GM12878 (cell line): Measurements from ENCODE around the gene SNX32. TPM values are rescaled to one million over a fixed set of nuclear protein-coding genes. Genes with fewer than 3 reads are reported as not detected.

ENCODE experiments used
- ATAC-seq: fragments of 200-7000 bp; cut with Tn5 transposase; 3 replicates; pipeline ENCODE4 v1.9.1; 2020; ENCODE audit warnings: mild to moderate bottlenecking, moderate library complexity
- BruUV-seq: library from RNA; stranded (reverse); fragments of 400-500 nt; replicated peaks from 2 replicates; lab custom pipeline; 2021; lab: Mats Ljungman, UMichigan
- CTCF ChIA-PET: fragments of 300-600 bp; sonication (Branson Sonifier 250); formaldehyde crosslinking; extraction: SDS; loops from one replicate; lab custom pipeline; 2021; ENCODE audit warnings: inconsistent platforms; lab: Yijun Ruan, JAX
- POLR2A ChIA-PET: fragments of 350-600 bp; formaldehyde crosslinking; extraction: SDS; loops from one replicate; lab custom pipeline; 2021; ENCODE audit warnings: inconsistent platforms; lab: Charles Lee
- RAD21 ChIA-PET: fragments of 300-600 bp; sonication (Branson Sonifier 250); formaldehyde crosslinking; loops from one replicate; lab custom pipeline; 2023; ENCODE audit warnings: antibody characterized with exemption; ENCODE audit not compliant: unreplicated experiment; lab: Charles Lee
- SMC1A ChIA-PET: fragments of 300-600 bp; sonication (Branson Sonifier 250); formaldehyde crosslinking; loops from one replicate; lab custom pipeline; 2023; ENCODE audit not compliant: unreplicated experiment, uncharacterized antibody; lab: Charles Lee
- DNase-seq: peaks from one replicate; pipeline ENCODE4 v3.0.0-alpha.2; 2011; ENCODE audit warnings: low read depth, low spot score
- FAIRE-seq: peaks from 3 replicates; lab custom pipeline; 2011; peaks lifted over from hg19 to GRCh38; lab: Jason Lieb, UNC
- H2AFZ ChIP-seq: 2 replicates; pipeline ENCODE4 v1.6.0; 2011; ENCODE audit warnings: low read depth, low read length, control low read depth; ENCODE audit not compliant: control insufficient read depth
- H3K27ac ChIP-seq: 2 replicates; pipeline ENCODE4 v1.5.1; 2011; ENCODE audit warnings: control low read depth; ENCODE audit not compliant: control insufficient read depth, insufficient read depth
- H3K27me3 ChIP-seq, 2 experiments: replicated peaks in 1 of 2; 2 replicates each; pipeline versions ENCODE4 v1.6.0 to v1.6.1; 2011; ENCODE audit warnings: low read length in 1 of 2; ENCODE audit not compliant: control insufficient read depth in 2 of 2, insufficient read depth in 2 of 2
- H3K36me3 ChIP-seq, 2 experiments: 2 replicates each; pipeline ENCODE4 v1.5.1; 2011; ENCODE audit warnings: low read length in 1 of 2; ENCODE audit not compliant: control insufficient read depth in 2 of 2, insufficient read depth in 2 of 2
- H3K4me1 ChIP-seq: 2 replicates; pipeline ENCODE4 v1.6.1; 2011; ENCODE audit warnings: mild to moderate bottlenecking, low read length, moderate library complexity, mixed read lengths; ENCODE audit not compliant: control insufficient read depth, insufficient read depth
- H3K4me2 ChIP-seq: 2 replicates; pipeline ENCODE4 v1.6.0; 2011; ENCODE audit warnings: control low read depth; ENCODE audit not compliant: control insufficient read depth, insufficient read depth
- H3K4me3 ChIP-seq: fragments of 200-600 bp; sonication (generic); 2 replicates; pipeline ENCODE4 v1.5.1; 2016
- H3K79me2 ChIP-seq: 2 replicates; pipeline ENCODE4 v1.6.0; 2011; ENCODE audit warnings: low read length; ENCODE audit not compliant: control insufficient read depth, insufficient read depth
- H3K9ac ChIP-seq: 2 replicates; pipeline ENCODE4 v1.8.0; 2011; ENCODE audit warnings: low read length, control low read depth, mixed read lengths; ENCODE audit not compliant: control insufficient read depth, insufficient read depth
- H3K9me3 ChIP-seq: replicated peaks from 3 replicates; pipeline ENCODE4 v1.5.1; 2011; ENCODE audit warnings: mild to moderate bottlenecking, low read length; ENCODE audit not compliant: control insufficient read depth, insufficient read depth
- H4K20me1 ChIP-seq: 2 replicates; pipeline ENCODE4 v1.6.0; 2011; ENCODE audit not compliant: control insufficient read depth, insufficient read depth
- E2F8 ChIP-seq: fragments of 450-650 bp; IDR thresholded peaks from 2 replicates; pipeline ENCODE4 v1.6.1; 2018; ENCODE audit warnings: mild to moderate bottlenecking, low read depth, moderate library complexity; ENCODE audit not compliant: partially characterized antibody
- IKZF2 ChIP-seq, 2 experiments: fragments of 450-650 bp; IDR thresholded peaks; 2 replicates each; pipeline ENCODE4 v1.6.1; 2017; ENCODE audit warnings: mild to moderate bottlenecking in 2 of 2, moderate library complexity in 2 of 2
- MLLT1 ChIP-seq: fragments of 450-650 bp; IDR thresholded peaks from 2 replicates; pipeline ENCODE4 v1.6.1; 2016; ENCODE audit warnings: mild to moderate bottlenecking
- NBN ChIP-seq: fragments of 450-650 bp; IDR thresholded peaks from 2 replicates; pipeline ENCODE4 v1.6.1; 2016
- NR2F1 ChIP-seq: fragments of 450-650 bp; conservative IDR thresholded peaks from 2 replicates; pipeline ENCODE4 v1.6.1; 2017; ENCODE audit warnings: mild to moderate bottlenecking
- NRF1 ChIP-seq: conservative IDR thresholded peaks from 2 replicates; pipeline ENCODE4 v1.6.1; 2011; ENCODE audit warnings: mild to moderate bottlenecking, low read depth, low read length, improper control_type of control experiment
- SKIL ChIP-seq: fragments of 450-650 bp; IDR thresholded peaks from 2 replicates; pipeline ENCODE4 v1.6.1; 2017; ENCODE audit warnings: mild to moderate bottlenecking, low read depth, inconsistent platforms; ENCODE audit not compliant: poor library complexity, severe bottlenecking
- ZBTB40 ChIP-seq: fragments of 450-650 bp; IDR thresholded peaks from 2 replicates; pipeline ENCODE4 v1.6.1; 2016; ENCODE audit warnings: mild to moderate bottlenecking, moderate library complexity, borderline replicate concordance
- ZNF217 ChIP-seq: fragments of 450-650 bp; IDR thresholded peaks from 2 replicates; pipeline ENCODE4 v1.6.1; 2017; ENCODE audit warnings: antibody characterized with exemption, mild to moderate bottlenecking
- WGBS: methylation state at CpG from one replicate; pipeline ENCODE4 v1.1.6; 2016; ENCODE audit warnings: low lambda C conversion rate; ENCODE audit not compliant: insufficient replicate concordance, insufficient coverage; ENCODE audit errors: missing lambda C conversion rate; 5-methylcytosine and 5-hydroxymethylcytosine counted together
- in situ Hi-C: fragments of 300-500 bp; cut with MboI; formaldehyde crosslinking; loops from 9 replicates; pipeline ENCODE4 v1.14.3; 2018; ENCODE audit warnings: mixed read lengths
- intact Hi-C: fragments of 100-400 bp; cut with micrococcal nuclease; formaldehyde crosslinking; loops from one replicate; pipeline ENCODE4 v1.14.2; 2022; ENCODE audit not compliant: unreplicated experiment
- polyA plus RNA-seq, 11 experiments: library from polyadenylated mRNA; depleted of rRNA in 4 of 11; unstranded in 6 of 11; stranded (reverse) in 5 of 11; fragments of >200 nt; fragmentation: Nextera tagmentation in 4 of 11; fragmentation: Illumina TruSeq in 1 of 11; extraction: Ambion mirVana in 4 of 11; extraction: Trizol in 1 of 11; gene quantifications; 1 replicate in 1 of 11; 2 replicates in 10 of 11; pipeline versions ENCODE4 v1.2.1 to v1.2.3, GENCODE V29; 2011 to 2016; ENCODE audit warnings: inconsistent platforms in 2 of 11, missing spikeins in 2 of 11, low read depth in 1 of 11
- total RNA-seq, 4 experiments: library from RNA; depleted of rRNA in 3 of 4; stranded (reverse); fragments of >200 nt in 3 of 4; fragmentation: Illumina TruSeq in 1 of 4; extraction: Trizol in 1 of 4; gene quantifications; 2 replicates each; pipeline versions ENCODE4 v1.2.1 to v1.2.3, GENCODE V29; 2013 to 2021

SNX32 gene
- total and polyA plus RNA-seq, 10 of the 15 experiments (the other 5 are each of a cell fraction or from before 2014, with no cell fraction given) = 0.04 to 1.5 (median 0.11) TPM; not detected in 1

- Histone ChIP-seq H3K9ac (peak overlapping the region; percentile 60; the same call in 1 of the 2 replicates), H3K4me1 (peaks cover 3% of the 10 kb centered on the region; the same call in 1 of the 2 replicates), H3K27ac (no peak overlapping the region), H2AFZ (peak overlapping the region; percentile 97), H3K27me3 (no peaks in the 10 kb centered on the region), H3K36me3 (no peaks in the 10 kb centered on the region), H3K4me2 (peak overlapping the region; percentile 39), H3K4me3 (peak overlapping the region; percentile 65; the same call in 1 of the 2 replicates), H3K9me3 (no peaks in the 10 kb centered on the region)
- no peak for DNase-seq
- ChIA-PET POLR2A (interaction anchor here (0.7 to 1.4 kb wide), 8 partner anchors 15 to 707 kb away, joined by 3 to 9 read pairs (median 4); partner anchors contain the start of gene AP5B1), SMC1A (interaction anchor here (0.6 to 5.3 kb wide), 16 partner anchors 12 to 276 kb away, joined by 3 to 41 read pairs (median 4); partner anchors contain the start of genes KAT5 and MUS81)
- in situ Hi-C loops = no loop called here
- FAIRE-seq = no peak
- intact Hi-C loops = no loop called here
- TF ChIP-seq ZBTB40 (peak; percentile 47; the same call in 1 of the 2 replicates), ZNF217 (no peak), E2F8 (peak; percentile 22), NBN (0 out of 2 replicates have a peak, but pooled peaks have one; percentile 12), IKZF2 (IDR thresholded peaks at IDR 0.05) (0 out of 4 replicates have a peak, but pooled peaks of 1 of the 2 experiments have one; percentile 32), NRF1 (no peak), MLLT1 (peak; percentile 61; the same call in 1 of the 2 replicates), NR2F1 (no peak), SKIL (peak; percentile 21)
- TF ChIP-seq, all 136 proteins: peak for 6
- no peaks in the 10 kb centered on the region for H4K20me1 ChIP-seq
- ChIA-PET RAD21 (interaction anchor here (0.7 to 5.4 kb wide), 19 partner anchors 10 to 178 kb away, joined by 3 to 91 read pairs (median 4); partner anchors contain the start of genes AP5B1, FIBP, KAT5 and OVOL1), CTCF (interaction anchor here (0.6 to 7.2 kb wide), 23 partner anchors 10 to 223 kb away, joined by 3 to 192 read pairs (median 5); partner anchors contain the start of genes AP5B1, CCDC85B, FIBP and KAT5)
- TSS peak; percentile 73 for BruUV-seq
- no peaks in the 10 kb centered on the region for H3K79me2 ChIP-seq
- ATAC-seq = no peak
- 20% methylated on average over 5 of the region's 5 CpGs for WGBS
Observed at GRCh38 chr11:65817312-65817834, 16.4 kb upstream of the SNX32 start.
